ENCODE results near the gene CDH23.

Gene CDH23

DNA sequence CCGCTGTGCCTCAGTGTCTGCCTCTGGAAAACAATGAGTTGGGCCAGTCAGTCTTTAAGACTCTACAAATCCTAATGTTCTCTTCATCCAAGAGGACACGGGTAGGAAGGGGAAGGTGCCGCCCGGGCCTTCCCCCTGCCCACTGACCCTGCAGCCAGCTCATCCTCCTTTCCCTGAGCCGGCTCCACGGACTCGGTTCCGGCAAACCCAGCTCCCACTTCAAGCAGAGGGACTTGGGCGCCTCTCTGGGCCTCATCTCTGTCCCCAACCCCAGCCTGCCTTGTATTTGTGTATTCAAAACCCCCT, 227.2 kb downstream of the CDH23 start:
- no peak for DNase-seq (ENCODE audit: low read depth)
- TF ChIP-seq, protein P1, sequence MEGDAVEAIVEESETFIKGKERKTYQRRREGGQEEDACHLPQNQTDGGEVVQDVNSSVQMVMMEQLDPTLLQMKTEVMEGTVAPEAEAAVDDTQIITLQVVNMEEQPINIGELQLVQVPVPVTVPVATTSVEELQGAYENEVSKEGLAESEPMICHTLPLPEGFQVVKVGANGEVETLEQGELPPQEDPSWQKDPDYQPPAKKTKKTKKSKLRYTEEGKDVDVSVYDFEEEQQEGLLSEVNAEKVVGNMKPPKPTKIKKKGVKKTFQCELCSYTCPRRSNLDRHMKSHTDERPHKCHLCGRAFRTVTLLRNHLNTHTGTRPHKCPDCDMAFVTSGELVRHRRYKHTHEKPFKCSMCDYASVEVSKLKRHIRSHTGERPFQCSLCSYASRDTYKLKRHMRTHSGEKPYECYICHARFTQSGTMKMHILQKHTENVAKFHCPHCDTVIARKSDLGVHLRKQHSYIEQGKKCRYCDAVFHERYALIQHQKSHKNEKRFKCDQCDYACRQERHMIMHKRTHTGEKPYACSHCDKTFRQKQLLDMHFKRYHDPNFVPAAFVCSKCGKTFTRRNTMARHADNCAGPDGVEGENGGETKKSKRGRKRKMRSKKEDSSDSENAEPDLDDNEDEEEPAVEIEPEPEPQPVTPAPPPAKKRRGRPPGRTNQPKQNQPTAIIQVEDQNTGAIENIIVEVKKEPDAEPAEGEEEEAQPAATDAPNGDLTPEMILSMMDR (IDR thresholded peaks at IDR 0.05; ENCODE audit: control insufficient read depth, insufficient read depth, low read depth, low read length, missing control alignments) = no peak
- H3K4me3 ChIP-seq (ENCODE audit: control insufficient read depth, low read depth, low read length) = no peak overlapping the region

GRCh38 chr10:71625445-71626175, 228.9 kb downstream of the CDH23 start:
- TF ChIP-seq, protein P1 (IDR thresholded peaks at IDR 0.05; ENCODE audit: control insufficient read depth, insufficient read depth, low read depth, low read length, missing control alignments) = no peak
- H3K4me3 ChIP-seq (ENCODE audit: control insufficient read depth, low read depth, low read length) = no peak overlapping the region
- DNase-seq (ENCODE audit: low read depth) = no peak

- no peak for DNase-seq (ENCODE audit: low read depth)
- H3K4me3 ChIP-seq (ENCODE audit: control insufficient read depth, low read depth, low read length) = no peak overlapping the region
- TF ChIP-seq, protein P1 (IDR thresholded peaks at IDR 0.05; ENCODE audit: control insufficient read depth, insufficient read depth, low read depth, low read length, missing control alignments) = no peak
These were observed 230.7 kb downstream of the CDH23 start for GRCh38 chr10:71627230-71627939.

DNA sequence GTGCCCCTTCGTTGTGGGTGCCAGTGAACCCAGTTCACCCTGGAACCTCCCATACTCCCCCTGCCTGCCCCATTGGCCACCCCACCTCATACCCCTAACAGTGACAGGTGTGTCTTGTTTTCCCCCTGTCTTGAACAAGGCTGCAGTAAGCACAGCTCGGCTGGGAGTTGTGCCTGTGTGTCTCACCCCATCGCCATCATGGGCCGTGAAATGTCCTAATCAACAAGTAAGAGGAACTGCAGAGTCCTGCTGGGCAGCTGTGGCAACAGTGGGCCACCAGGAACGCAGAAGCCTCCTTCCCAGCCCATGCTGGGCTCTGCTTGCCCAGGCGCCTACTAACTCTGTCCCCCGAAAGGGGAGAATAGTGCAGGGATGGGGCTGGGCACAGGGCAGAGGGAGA, 231.2 kb downstream of the CDH23 start:
- DNase-seq (ENCODE audit: low read depth) = no peak
- no peak overlapping the region for H3K4me3 ChIP-seq (ENCODE audit: control insufficient read depth, low read depth, low read length)
- TF ChIP-seq, protein P1 (IDR thresholded peaks at IDR 0.05; ENCODE audit: control insufficient read depth, insufficient read depth, low read depth, low read length, missing control alignments) = no peak

DNA sequence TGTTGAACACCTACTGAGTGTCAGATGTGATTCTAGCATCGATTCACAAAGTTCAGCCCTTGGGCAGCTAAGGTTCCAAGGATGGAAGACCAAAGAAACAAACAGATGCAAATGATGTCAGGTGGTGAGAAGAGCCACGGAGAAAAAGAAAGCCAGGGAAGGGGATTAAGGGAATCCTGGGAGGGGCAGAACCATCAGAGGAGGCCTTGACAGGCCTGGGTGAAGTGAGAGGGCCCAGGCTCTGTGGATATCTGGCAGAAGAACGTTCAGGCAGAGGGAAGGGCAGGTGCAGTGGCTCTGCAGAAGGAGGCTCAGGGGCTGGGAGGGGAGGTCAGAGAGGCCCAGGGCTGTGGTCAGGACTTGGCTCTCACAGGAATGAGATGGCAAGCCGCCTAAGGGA, 232.4 kb downstream of the CDH23 start:
- TF ChIP-seq, protein P1 (IDR thresholded peaks at IDR 0.05; ENCODE audit: control insufficient read depth, insufficient read depth, low read depth, low read length, missing control alignments) = no peak
- no peak overlapping the region for H3K4me3 ChIP-seq (ENCODE audit: control insufficient read depth, low read depth, low read length)
- no peak for DNase-seq (ENCODE audit: low read depth)

- no peak for DNase-seq (ENCODE audit: low read depth)
- TF ChIP-seq, protein P1 (IDR thresholded peaks at IDR 0.05; ENCODE audit: control insufficient read depth, insufficient read depth, low read depth, low read length, missing control alignments) = no peak
- no peak overlapping the region for H3K4me3 ChIP-seq (ENCODE audit: control insufficient read depth, low read depth, low read length)
These were observed 233.4 kb downstream of the CDH23 start for GRCh38 chr10:71630168-71630567.
